Calu3 (cell line): ENCODE measurements around the gene ADIRF. TPM values are rescaled to one million over a fixed set of nuclear protein-coding genes. Genes with fewer than 3 reads are reported as not detected.
"Not testable (repeated sequence)": the region's sequence is repeated elsewhere in the genome, so short reads cannot be mapped to it uniquely, and the experiment has no call there.

Experiments used
- BruUV-seq: library from RNA; stranded (reverse); fragments of 400-500 nt; replicated peaks from 2 replicates; lab custom pipeline; 2021; lab: Mats Ljungman, UMichigan
- CTCF ChIA-PET: fragments of 300-600 bp; sonication (Branson Sonifier 250); formaldehyde crosslinking; loops from one replicate; lab custom pipeline; 2022; ENCODE audit warnings: antibody characterized with exemption; lab: Charles Lee
- DNase-seq: peaks from one replicate; pipeline ENCODE4 v3.0.0; 2022
- H3K27ac Mint-ChIP-seq: one replicate; pipeline ENCODE4 v1.8.0; 2022; ENCODE audit warnings: mixed read lengths; ENCODE audit not compliant: unreplicated experiment
- H3K27me3 Mint-ChIP-seq: one replicate; pipeline ENCODE4 v1.8.0; 2022; ENCODE audit warnings: mixed read lengths; ENCODE audit not compliant: unreplicated experiment
- H3K36me3 Mint-ChIP-seq: one replicate; pipeline ENCODE4 v1.8.0; 2022; ENCODE audit warnings: mild to moderate bottlenecking, moderate library complexity, mixed read lengths; ENCODE audit not compliant: insufficient read depth, unreplicated experiment
- H3K4me1 Mint-ChIP-seq: one replicate; pipeline ENCODE4 v1.8.0; 2022; ENCODE audit warnings: mild to moderate bottlenecking, low read depth, mixed read lengths; ENCODE audit not compliant: unreplicated experiment
- H3K4me3 Mint-ChIP-seq: one replicate; pipeline ENCODE4 v1.8.0; 2022; ENCODE audit warnings: mild to moderate bottlenecking, low read depth, moderate library complexity, mixed read lengths; ENCODE audit not compliant: unreplicated experiment
- H3K9me3 Mint-ChIP-seq: one replicate; pipeline ENCODE4 v1.8.0; 2022; ENCODE audit warnings: low read depth, mixed read lengths; ENCODE audit not compliant: unreplicated experiment
- intact Hi-C: fragments of 100-400 bp; cut with micrococcal nuclease; formaldehyde crosslinking; loops from one replicate; pipeline ENCODE4 v1.10.0; 2022; ENCODE audit not compliant: unreplicated experiment
- total RNA-seq: library from RNA; stranded (reverse); gene quantifications from 2 replicates; pipeline ENCODE4 v1.2.3, GENCODE V29; 2022
- TF ChIP-seq, protein P1 (sequence below): fragments of 200-600 bp; IDR thresholded peaks from one replicate; pipeline ENCODE4 v1.8.0; 2022; ENCODE audit warnings: antibody characterized with exemption; ENCODE audit not compliant: unreplicated experiment

Gene ADIRF
- total RNA-seq, 1 experiment from 2014 or later = not detected

DNA sequence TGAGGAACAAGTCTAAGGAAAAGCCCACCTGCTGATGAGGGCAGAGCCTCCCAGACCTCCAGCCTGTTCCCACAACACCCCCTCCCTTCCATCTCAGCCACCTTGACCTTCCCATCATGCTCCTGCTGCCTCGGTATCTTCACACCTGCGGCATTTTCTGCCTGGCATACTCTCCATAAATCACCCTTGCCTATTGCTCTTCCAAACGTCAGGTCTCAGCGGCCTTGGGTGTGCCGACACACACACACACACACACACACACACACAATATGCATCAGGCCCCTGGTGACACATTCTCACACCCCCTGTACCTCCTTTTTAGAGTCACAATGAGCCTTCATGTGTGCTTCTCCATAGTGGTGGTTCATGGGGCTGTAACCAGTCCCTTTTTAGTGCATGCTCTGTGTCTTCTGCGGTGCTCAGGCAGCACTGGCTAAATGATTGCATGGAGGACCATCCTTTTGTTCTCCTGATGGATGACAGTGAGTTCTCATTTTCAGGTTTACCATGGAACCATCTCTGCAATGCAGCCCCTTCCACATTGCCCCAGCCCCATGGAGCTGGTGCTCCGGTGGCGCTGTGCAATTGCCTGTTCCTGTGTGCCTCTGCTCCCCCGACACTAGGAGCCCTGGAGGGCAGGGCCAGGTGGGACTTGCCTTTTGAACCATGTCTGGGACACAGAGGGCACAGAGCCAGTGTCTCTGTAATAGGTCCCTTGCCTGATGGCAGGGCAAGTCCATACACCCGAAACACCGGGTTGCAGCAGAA lies 4.5 kb downstream of the ADIRF start:
- Mint-ChIP-seq H3K27ac (no peak overlapping the region), H3K9me3 (no peaks in the 10 kb centered on the region), H3K27me3 (no peaks in the 10 kb centered on the region), H3K4me1 (peaks cover 33% of the 10 kb centered on the region), H3K4me3 (no peak overlapping the region), H3K36me3 (peaks cover 9% of the 10 kb centered on the region)
- CTCF ChIA-PET = no interaction called here
- TF ChIP-seq, protein P1, sequence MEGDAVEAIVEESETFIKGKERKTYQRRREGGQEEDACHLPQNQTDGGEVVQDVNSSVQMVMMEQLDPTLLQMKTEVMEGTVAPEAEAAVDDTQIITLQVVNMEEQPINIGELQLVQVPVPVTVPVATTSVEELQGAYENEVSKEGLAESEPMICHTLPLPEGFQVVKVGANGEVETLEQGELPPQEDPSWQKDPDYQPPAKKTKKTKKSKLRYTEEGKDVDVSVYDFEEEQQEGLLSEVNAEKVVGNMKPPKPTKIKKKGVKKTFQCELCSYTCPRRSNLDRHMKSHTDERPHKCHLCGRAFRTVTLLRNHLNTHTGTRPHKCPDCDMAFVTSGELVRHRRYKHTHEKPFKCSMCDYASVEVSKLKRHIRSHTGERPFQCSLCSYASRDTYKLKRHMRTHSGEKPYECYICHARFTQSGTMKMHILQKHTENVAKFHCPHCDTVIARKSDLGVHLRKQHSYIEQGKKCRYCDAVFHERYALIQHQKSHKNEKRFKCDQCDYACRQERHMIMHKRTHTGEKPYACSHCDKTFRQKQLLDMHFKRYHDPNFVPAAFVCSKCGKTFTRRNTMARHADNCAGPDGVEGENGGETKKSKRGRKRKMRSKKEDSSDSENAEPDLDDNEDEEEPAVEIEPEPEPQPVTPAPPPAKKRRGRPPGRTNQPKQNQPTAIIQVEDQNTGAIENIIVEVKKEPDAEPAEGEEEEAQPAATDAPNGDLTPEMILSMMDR = no peak
- intact Hi-C loops = loop anchor here (5.0 kb wide), 1 partner anchor 120 kb away; the partner anchor contains the start of gene GLUD1
- DNase-seq = no peak
- no TSS peak for BruUV-seq

DNA sequence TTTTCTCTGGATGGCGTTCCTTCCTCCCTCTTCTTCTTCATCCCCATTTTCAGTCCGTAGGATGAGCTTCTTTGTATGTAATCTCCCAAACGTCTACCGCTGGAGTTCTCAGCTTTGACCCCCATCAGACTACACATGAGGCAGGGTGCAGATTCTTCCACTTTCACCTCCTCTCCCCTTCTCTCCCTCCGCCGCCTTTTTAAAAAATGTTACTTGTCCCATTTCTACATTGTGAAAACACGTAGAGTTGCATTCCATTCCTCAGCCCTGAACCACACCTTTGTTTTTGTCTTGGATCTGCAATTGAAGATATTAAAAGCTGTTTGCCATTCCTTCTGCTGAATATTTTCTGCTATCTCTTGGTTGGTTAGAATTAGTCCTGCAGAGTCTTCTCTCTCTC lies 6.2 kb downstream of the ADIRF start:
- intact Hi-C loops = loop anchor here (5.0 kb wide), 1 partner anchor 118 kb away; the partner anchor contains the start of gene GLUD1
- H3K36me3 Mint-ChIP-seq = peaks cover 9% of the 10 kb centered on the region

DNA sequence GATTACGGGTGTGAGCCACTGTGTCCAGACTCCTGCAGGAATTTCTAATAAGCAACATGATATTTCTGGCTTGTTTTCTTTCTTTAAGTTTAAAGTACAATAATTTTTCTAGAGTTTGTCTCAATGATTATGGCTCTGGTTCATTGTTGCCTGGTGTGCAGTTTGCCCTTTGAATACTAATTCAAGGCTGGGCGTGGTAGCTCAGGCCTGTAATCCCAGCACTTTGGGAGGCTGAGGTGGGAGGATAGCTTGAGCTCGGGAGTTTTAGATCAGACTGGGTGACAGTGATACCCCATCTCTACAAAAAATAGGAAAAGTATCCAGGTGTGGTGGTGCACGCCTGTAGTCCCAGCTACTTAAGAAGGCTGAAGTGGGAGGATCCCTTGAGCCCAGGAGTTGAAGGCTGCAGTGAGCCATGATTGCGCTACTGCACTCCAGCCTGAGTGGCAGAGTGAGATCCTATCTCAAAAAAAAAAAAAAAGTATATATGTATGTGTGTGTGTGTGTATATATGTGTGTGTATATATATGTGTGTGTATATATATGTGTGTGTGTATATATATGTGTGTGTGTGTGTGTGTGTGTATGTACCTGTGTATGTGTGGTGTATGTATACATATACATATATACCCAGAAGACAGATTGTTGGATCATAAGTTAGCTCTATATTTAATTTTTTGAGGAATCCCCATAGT lies 8.2 kb downstream of the ADIRF start:
- Mint-ChIP-seq H3K36me3 (peaks cover 6% of the 10 kb centered on the region), H3K27me3 (no peaks in the 10 kb centered on the region), H3K4me3 (no peak overlapping the region), H3K27ac (no peak overlapping the region), H3K4me1 (peaks cover 42% of the 10 kb centered on the region), H3K9me3 (no peaks in the 10 kb centered on the region)
- TF ChIP-seq, protein P1 = no peak
- intact Hi-C loops = no loop called here
- no TSS peak for BruUV-seq
- CTCF ChIA-PET = no interaction called here
- no peak for DNase-seq

More for the DNA sequence above, 6.2 kb downstream of the ADIRF start:
- H3K4me3 Mint-ChIP-seq = peak overlapping the region; percentile 22
- H3K4me1 Mint-ChIP-seq = peaks cover 44% of the 10 kb centered on the region
- H3K9me3 Mint-ChIP-seq = no peaks in the 10 kb centered on the region
- no peaks in the 10 kb centered on the region for H3K27me3 Mint-ChIP-seq
- CTCF ChIA-PET = interaction anchor here (0.8 kb wide), 1 partner anchor 8 kb away, joined by 3 read pairs; no protein-coding TSS in a partner anchor
- H3K27ac Mint-ChIP-seq = peak overlapping the region; percentile 18
- no peak for DNase-seq
- BruUV-seq = no TSS peak
- TF ChIP-seq, protein P1 = no peak

DNA sequence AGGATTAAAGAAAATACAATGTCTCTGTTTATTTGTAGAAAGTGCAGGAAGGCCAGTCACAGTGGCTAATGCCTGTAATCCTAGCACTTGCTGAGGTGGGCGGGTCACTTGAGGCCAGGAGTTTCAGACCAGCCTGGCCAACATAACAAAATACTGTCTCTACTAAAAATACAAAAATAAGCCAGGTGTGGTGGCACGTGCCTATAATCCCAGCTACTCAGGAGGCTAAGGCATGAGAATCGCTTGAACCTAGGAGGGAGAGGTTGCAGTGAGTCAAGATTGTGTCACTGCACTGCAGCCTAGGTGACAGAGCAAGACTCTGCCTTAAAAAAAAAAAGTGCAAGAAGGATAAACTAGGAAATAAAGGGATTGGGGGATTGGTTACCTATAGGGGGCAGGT lies 10.2 kb downstream of the ADIRF start:
- H3K4me1 Mint-ChIP-seq = peaks cover 30% of the 10 kb centered on the region
- DNase-seq, H3K9me3 Mint-ChIP-seq, H3K36me3 Mint-ChIP-seq, H3K27me3 Mint-ChIP-seq, BruUV-seq, H3K27ac Mint-ChIP-seq, intact Hi-C loops, H3K4me3 Mint-ChIP-seq: not testable (repeated sequence)
- CTCF ChIA-PET = interaction anchor here (0.7 kb wide), 1 partner anchor 195 kb away, joined by 4 read pairs; no protein-coding TSS in a partner anchor
